HepG2 (cell line): Measurements from ENCODE around the gene TAF5. TPM values are rescaled to one million over a fixed set of nuclear protein-coding genes. Genes with fewer than 3 reads are reported as not detected.

Experiments
- AHR ChIP-seq: IDR thresholded peaks from 2 replicates; pipeline ENCODE4 v1.6.1; 2018; ENCODE audit warnings: missing genetic modification reagents, missing compliant biosample characterization
- ARID4A ChIP-seq: sonication (generic); formaldehyde crosslinking; IDR thresholded peaks from 2 replicates; pipeline ENCODE4 v1.5.0; 2020; ENCODE audit warnings: mild to moderate bottlenecking, missing genetic modification reagents, borderline replicate concordance
- ATRX ChIP-seq: sonication (generic); formaldehyde crosslinking; IDR thresholded peaks from 2 replicates; pipeline ENCODE4 v1.4.0; 2020; ENCODE audit warnings: missing genetic modification reagents, borderline replicate concordance
- ISL2 ChIP-seq: sonication (generic); formaldehyde crosslinking; IDR thresholded peaks from 2 replicates; pipeline ENCODE4 v1.5.0; 2020; ENCODE audit warnings: missing genetic modification reagents
- KMT2A ChIP-seq: sonication (generic); formaldehyde crosslinking; IDR thresholded peaks from 2 replicates; pipeline ENCODE4 v1.4.0; 2020; ENCODE audit warnings: missing genetic modification reagents
- MXD3 ChIP-seq: IDR thresholded peaks from 2 replicates; pipeline ENCODE4 v1.6.1; 2016; ENCODE audit warnings: mild to moderate bottlenecking, missing biosample characterization, missing genetic modification reagents
- RARA ChIP-seq: IDR thresholded peaks from 2 replicates; pipeline ENCODE4 v1.6.1; 2016; ENCODE audit warnings: missing genetic modification reagents, missing compliant biosample characterization
- SALL1 ChIP-seq: sonication (generic); formaldehyde crosslinking; IDR thresholded peaks from 2 replicates; pipeline ENCODE4 v1.8.0; 2022; ENCODE audit warnings: mild to moderate bottlenecking, missing genetic modification reagents
- SMYD3 ChIP-seq: sonication (generic); formaldehyde crosslinking; IDR thresholded peaks from 2 replicates; pipeline ENCODE4 v1.8.1; 2023; ENCODE audit warnings: mild to moderate bottlenecking, missing genetic modification reagents
- TAF15 ChIP-seq: fragments of 200-400 bp; formaldehyde crosslinking; IDR thresholded peaks from one replicate; pipeline ENCODE4 v1.6.1; 2018; ENCODE audit warnings: mild to moderate bottlenecking, low read depth, low read length; ENCODE audit not compliant: poor library complexity, severe bottlenecking
- THAP11 ChIP-seq: IDR thresholded peaks from 2 replicates; pipeline ENCODE4 v1.6.1; 2016; ENCODE audit warnings: missing biosample characterization, missing genetic modification reagents
- ZBTB3 ChIP-seq: sonication (generic); formaldehyde crosslinking; IDR thresholded peaks from 2 replicates; pipeline ENCODE4 v1.4.0; 2020; ENCODE audit warnings: low read depth, mild to moderate bottlenecking, moderate library complexity, missing genetic modification reagents, borderline replicate concordance
- ZNF121 ChIP-seq: sonication (generic); formaldehyde crosslinking; IDR thresholded peaks from 2 replicates; pipeline ENCODE4 v1.5.0; 2020; ENCODE audit warnings: mild to moderate bottlenecking, missing genetic modification reagents
- ZNF263 ChIP-seq: sonication (generic); formaldehyde crosslinking; IDR thresholded peaks from 2 replicates; pipeline ENCODE4 v1.4.0; 2020; ENCODE audit warnings: missing genetic modification reagents
- ZNF337 ChIP-seq: sonication (generic); formaldehyde crosslinking; IDR thresholded peaks from 2 replicates; pipeline ENCODE4 v1.5.1; 2020; ENCODE audit warnings: missing genetic modification reagents, low read depth, mild to moderate bottlenecking, borderline replicate concordance
- ZNF350 ChIP-seq: sonication (generic); formaldehyde crosslinking; IDR thresholded peaks from 2 replicates; pipeline ENCODE4 v1.4.0; 2020; ENCODE audit warnings: mild to moderate bottlenecking, low read depth, missing genetic modification reagents, borderline replicate concordance
- ZNF430 ChIP-seq: sonication (generic); formaldehyde crosslinking; IDR thresholded peaks from 2 replicates; pipeline ENCODE4 v1.9.0; 2021; ENCODE audit warnings: mild to moderate bottlenecking, missing genetic modification reagents
- ZNF557 ChIP-seq: sonication (generic); formaldehyde crosslinking; IDR thresholded peaks from 2 replicates; pipeline ENCODE4 v1.4.0; 2020; ENCODE audit warnings: missing genetic modification reagents
- ZNF691 ChIP-seq: sonication (generic); formaldehyde crosslinking; IDR thresholded peaks from 2 replicates; pipeline ENCODE4 v1.4.0; 2020; ENCODE audit warnings: missing genetic modification reagents, low read depth, mild to moderate bottlenecking, borderline replicate concordance
- ZNF770 ChIP-seq: sonication (generic); formaldehyde crosslinking; IDR thresholded peaks from 2 replicates; pipeline ENCODE4 v1.5.0; 2020; ENCODE audit warnings: mild to moderate bottlenecking, missing genetic modification reagents
- polyA plus RNA-seq, 8 experiments: library from polyadenylated mRNA; depleted of rRNA in 3 of 8; stranded (reverse) in 7 of 8; unstranded in 1 of 8; fragments of >200 nt; fragmentation: Illumina TruSeq in 4 of 8; extraction: Trizol in 4 of 8; gene quantifications; 2 replicates each; pipeline versions ENCODE4 v1.2.1 to v1.2.3, GENCODE V29; 2011 to 2016; ENCODE audit warnings: low read depth in 4 of 8, missing spikeins in 1 of 8, mixed read lengths in 1 of 8; ENCODE audit not compliant: insufficient read depth in 1 of 8
- total RNA-seq, 5 experiments: library from RNA; depleted of rRNA; stranded (reverse); fragments of >200 nt; fragmentation: Illumina TruSeq; extraction: Trizol; gene quantifications; 2 replicates each; pipeline ENCODE4 v1.2.3, GENCODE V29; 2016; ENCODE audit warnings: low read depth in 1 of 5
- TF ChIP-seq, protein P1 (sequence below): sonication (generic); formaldehyde crosslinking; IDR thresholded peaks from 2 replicates; pipeline ENCODE4 v1.4.0; 2020; ENCODE audit warnings: mild to moderate bottlenecking, missing genetic modification reagents

TAF5 gene
- total and polyA plus RNA-seq, 2 of the 13 experiments (the other 11 are each of a cell fraction or from before 2014, with no cell fraction given), result 3.8 to 8.7 TPM

DNA sequence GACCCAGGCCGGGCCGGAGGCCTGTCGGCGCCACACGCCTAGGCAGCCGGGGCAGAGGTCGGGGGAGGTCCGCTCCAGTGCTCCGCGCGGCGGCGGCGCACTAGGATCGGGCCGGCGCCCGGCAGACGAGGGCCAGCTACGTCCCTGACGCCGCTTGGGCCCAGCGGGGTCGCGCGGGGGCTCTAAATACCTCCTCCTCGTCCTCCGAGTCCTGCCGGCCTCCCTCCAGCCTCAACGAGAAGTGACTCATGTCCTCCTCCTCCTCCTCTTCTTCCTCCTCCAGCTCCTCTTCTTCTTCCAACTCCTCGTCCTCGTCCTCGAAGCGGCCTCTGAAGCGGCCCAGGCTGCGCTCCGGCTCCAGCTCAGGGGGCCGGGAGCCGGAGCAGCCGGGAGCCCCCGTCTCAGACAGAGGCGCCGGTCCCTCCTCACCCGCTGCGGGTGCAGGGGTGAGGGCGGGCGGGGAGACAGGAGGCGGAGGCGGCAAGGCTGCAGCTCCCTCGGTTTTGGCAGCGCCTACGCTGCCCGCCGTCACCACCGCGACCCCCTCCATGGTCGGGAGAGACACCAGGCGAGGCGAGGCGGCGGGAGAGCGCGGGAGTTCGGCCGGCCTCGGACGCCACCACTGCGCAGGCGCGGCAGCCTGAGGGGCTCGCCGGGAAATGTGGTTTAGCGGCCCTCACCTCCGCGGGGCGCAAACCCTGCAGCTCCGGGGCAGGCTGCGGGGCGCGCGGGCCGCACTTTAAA, 17.1 kb upstream of the TAF5 start, which contains the start of gene PCGF6 (continued):
- TF ChIP-seq ZNF350, result peak; percentile 57; the same call in 1 of the 2 replicates
- peak; percentile 96 for TF ChIP-seq THAP11 (CRISPR knock-in tag)
- peak; percentile 94 for TF ChIP-seq ZNF770 (CRISPR knock-in tag)
- TF ChIP-seq RARA (CRISPR knock-in tag), result no peak; the same call in 1 of the 2 replicates
- peak; percentile 55 for TF ChIP-seq KMT2A (CRISPR knock-in tag)
- TF ChIP-seq ZNF430, result peak; percentile 79; the same call in 1 of the 2 replicates
- no peak for TF ChIP-seq ATRX
- TF ChIP-seq AHR (CRISPR knock-in tag), result peak; percentile 61; the same call in 1 of the 2 replicates
- no peak for TF ChIP-seq ZNF557
- TF ChIP-seq SMYD3 (CRISPR knock-in tag), result no peak
- TF ChIP-seq ZNF691 (CRISPR knock-in tag), result peak; percentile 26; the same call in 1 of the 2 replicates
- TF ChIP-seq ZBTB3, result no peak
- TF ChIP-seq MXD3 (CRISPR knock-in tag), result peak; percentile 59; the same call in 1 of the 2 replicates
- 0 out of 2 replicates have a peak, but pooled peaks have one; percentile 37 for TF ChIP-seq ZNF263 (CRISPR knock-in tag)
- TF ChIP-seq ISL2, result peak; percentile 22; the same call in 1 of the 2 replicates
- TF ChIP-seq ZNF337 (CRISPR knock-in tag), result no peak
- TF ChIP-seq, protein P1, sequence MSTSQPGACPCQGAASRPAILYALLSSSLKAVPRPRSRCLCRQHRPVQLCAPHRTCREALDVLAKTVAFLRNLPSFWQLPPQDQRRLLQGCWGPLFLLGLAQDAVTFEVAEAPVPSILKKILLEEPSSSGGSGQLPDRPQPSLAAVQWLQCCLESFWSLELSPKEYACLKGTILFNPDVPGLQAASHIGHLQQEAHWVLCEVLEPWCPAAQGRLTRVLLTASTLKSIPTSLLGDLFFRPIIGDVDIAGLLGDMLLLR (CRISPR knock-in tag), result peak; percentile 84; the same call in 1 of the 2 replicates
- peak; percentile 82; the same call in 1 of the 2 replicates for TF ChIP-seq ARID4A (CRISPR knock-in tag)
- TF ChIP-seq TAF15, result peak; percentile 61
- 0 out of 2 replicates have a peak, but pooled peaks have one; percentile 8 for TF ChIP-seq ZNF121 (CRISPR knock-in tag)
- peak; percentile 78 for TF ChIP-seq SALL1 (CRISPR knock-in tag)
